ENCODE results near the gene PANK3.
"Not testable (repeated sequence)": the region's sequence is repeated elsewhere in the genome, so short reads cannot be mapped to it uniquely, and the experiment has no call there.

PANK3 gene

GRCh38 chr5:168553377-168554130 lies 25.6 kb downstream of the PANK3 start:
- in situ Hi-C loops (cut with MboI; ENCODE audit: low sequenced_read_pairs), result no loop called here

GRCh38 chr5:168552146-168552545 lies 27.0 kb downstream of the PANK3 start:
- in situ Hi-C loops (cut with MboI; ENCODE audit: low sequenced_read_pairs), result no loop called here

- in situ Hi-C loops (cut with MboI; ENCODE audit: low sequenced_read_pairs), result no loop called here
Observed at GRCh38 chr5:168550656-168551055, 28.5 kb downstream of the PANK3 start.

GRCh38 chr5:168549554-168549953 lies 29.6 kb downstream of the PANK3 start:
- in situ Hi-C loops (cut with MboI; ENCODE audit: low sequenced_read_pairs), result no loop called here

GRCh38 chr5:168537176-168537575 lies 42.0 kb downstream of the PANK3 start:
- in situ Hi-C loops (cut with MboI; ENCODE audit: low sequenced_read_pairs), result no loop called here

GRCh38 chr5:168534351-168534750 lies 44.8 kb downstream of the PANK3 start:
- in situ Hi-C loops (cut with MboI; ENCODE audit: low sequenced_read_pairs), result not testable (repeated sequence)

- in situ Hi-C loops (cut with MboI; ENCODE audit: low sequenced_read_pairs), result no loop called here
Observed at GRCh38 chr5:168531987-168532864, 46.9 kb downstream of the PANK3 start.

- in situ Hi-C loops (cut with MboI; ENCODE audit: low sequenced_read_pairs), result no loop called here
Observed at GRCh38 chr5:168531191-168531590, 48.0 kb downstream of the PANK3 start.

- in situ Hi-C loops (cut with MboI; ENCODE audit: low sequenced_read_pairs), result no loop called here
Observed at GRCh38 chr5:168530621-168531150, 48.5 kb downstream of the PANK3 start.

- in situ Hi-C loops (cut with MboI; ENCODE audit: low sequenced_read_pairs), result no loop called here
Observed at GRCh38 chr5:168529374-168530234, 49.6 kb downstream of the PANK3 start.

GRCh38 chr5:168528521-168529373 lies 50.4 kb downstream of the PANK3 start, which contains the start of gene FBLL1:
Gene FBLL1, plus strand, starts transcription at chr5:168529305. Its CDS starts 200 bp downstream, at chr5:168529505.
- in situ Hi-C loops (cut with MboI; ENCODE audit: low sequenced_read_pairs), result no loop called here

GRCh38 chr5:168527756-168528295 lies 51.3 kb downstream of the PANK3 start:
- in situ Hi-C loops (cut with MboI; ENCODE audit: low sequenced_read_pairs), result no loop called here

GRCh38 chr5:168525856-168526255 lies 53.3 kb downstream of the PANK3 start:
- in situ Hi-C loops (cut with MboI; ENCODE audit: low sequenced_read_pairs), result no loop called here

GRCh38 chr5:168513861-168514428 lies 65.2 kb downstream of the PANK3 start:
- in situ Hi-C loops (cut with MboI; ENCODE audit: low sequenced_read_pairs), result no loop called here

- in situ Hi-C loops (cut with MboI; ENCODE audit: low sequenced_read_pairs), result no loop called here
Observed at GRCh38 chr5:168502563-168503237, 76.5 kb downstream of the PANK3 start.

Measured in hTERT RPE-1 (cell line).